ENCODE measurements around the gene NUP210. TPM values are rescaled to one million over a fixed set of nuclear protein-coding genes. Genes with fewer than 3 reads are reported as not detected.
A peak's percentile ranks its signal among the peaks of the same experiment; 100 is the strongest.

NUP210 gene
- total RNA-seq, 4 donors from 2014 or later: 3.6 to 8.2 (median 4.0) TPM

DNA sequence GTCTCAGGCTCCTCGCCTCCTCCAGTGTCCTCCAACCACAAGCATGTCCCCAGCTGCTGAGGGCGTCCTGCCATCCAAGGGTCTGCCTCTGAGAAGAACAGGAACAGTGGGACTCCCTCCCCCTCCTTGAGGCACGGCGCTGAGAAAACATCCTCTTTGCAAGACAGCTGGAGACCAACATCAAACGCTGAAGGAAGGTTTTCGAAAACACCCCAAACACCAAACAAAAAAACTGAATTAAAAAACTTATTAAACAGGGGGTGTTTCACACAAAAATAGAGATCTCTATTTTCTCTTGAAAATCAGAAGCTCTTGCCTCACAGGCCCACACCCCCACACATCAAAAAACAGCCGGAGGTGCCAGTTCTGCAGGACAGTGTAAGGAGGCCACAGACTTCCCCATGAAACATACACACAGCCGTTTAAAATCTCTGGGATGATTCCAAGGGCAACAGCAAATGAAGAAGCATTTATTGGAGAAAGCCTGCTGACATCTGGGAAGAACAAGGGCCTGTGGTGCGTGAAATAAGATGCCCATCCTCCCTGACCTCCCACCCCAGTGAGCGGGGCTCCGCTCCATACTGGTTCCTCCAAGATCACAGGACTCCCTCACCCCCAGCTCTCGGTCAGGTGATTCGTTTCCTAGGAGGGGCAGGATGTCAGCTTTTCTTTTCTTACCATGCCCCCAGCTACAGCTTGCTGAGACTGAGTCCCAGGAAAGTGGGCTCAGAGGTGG lies 71.3 kb downstream of the NUP210 start:
- TF ChIP-seq POLR2A (IDR thresholded peaks at IDR 0.05) (no peak), CTCF (IDR thresholded peaks at IDR 0.05) (no peak)
- WGBS, 2 donors: 51% methylated on average over 13 of the region's 13 CpGs
- intact Hi-C loops (cut with DNase I; ENCODE audit: low total_unique reads): no loop called here
- no peak for DNase-seq (ENCODE audit: low spot score in 2 of 2)
- H3K4me3 ChIP-seq (ENCODE audit: low read depth, poor library complexity, severe bottlenecking): no peak overlapping the region

GRCh38 chr3:13348100-13348499 lies 72.0 kb downstream of the NUP210 start:
- TF ChIP-seq POLR2A (IDR thresholded peaks at IDR 0.05): no peak
- TF ChIP-seq CTCF (IDR thresholded peaks at IDR 0.05): no peak
- no peak overlapping the region for H3K4me3 ChIP-seq (ENCODE audit: low read depth, poor library complexity, severe bottlenecking)
- DNase-seq (ENCODE audit: low spot score in 2 of 2): no peak
- intact Hi-C loops (cut with DNase I; ENCODE audit: low total_unique reads): no loop called here
- 76 to 82% methylated on average over 3 of the region's 3 CpGs for WGBS, 2 donors

GRCh38 chr3:13347390-13347950 lies 72.7 kb downstream of the NUP210 start:
- WGBS, 2 donors: 71 to 72% methylated on average over 15 of the region's 15 CpGs
- no peak overlapping the region for H3K4me3 ChIP-seq (ENCODE audit: low read depth, poor library complexity, severe bottlenecking)
- no peak for DNase-seq (ENCODE audit: low spot score in 2 of 2)
- TF ChIP-seq CTCF (IDR thresholded peaks at IDR 0.05) (no peak), POLR2A (IDR thresholded peaks at IDR 0.05) (no peak)
- intact Hi-C loops (cut with DNase I; ENCODE audit: low total_unique reads): no loop called here

DNA sequence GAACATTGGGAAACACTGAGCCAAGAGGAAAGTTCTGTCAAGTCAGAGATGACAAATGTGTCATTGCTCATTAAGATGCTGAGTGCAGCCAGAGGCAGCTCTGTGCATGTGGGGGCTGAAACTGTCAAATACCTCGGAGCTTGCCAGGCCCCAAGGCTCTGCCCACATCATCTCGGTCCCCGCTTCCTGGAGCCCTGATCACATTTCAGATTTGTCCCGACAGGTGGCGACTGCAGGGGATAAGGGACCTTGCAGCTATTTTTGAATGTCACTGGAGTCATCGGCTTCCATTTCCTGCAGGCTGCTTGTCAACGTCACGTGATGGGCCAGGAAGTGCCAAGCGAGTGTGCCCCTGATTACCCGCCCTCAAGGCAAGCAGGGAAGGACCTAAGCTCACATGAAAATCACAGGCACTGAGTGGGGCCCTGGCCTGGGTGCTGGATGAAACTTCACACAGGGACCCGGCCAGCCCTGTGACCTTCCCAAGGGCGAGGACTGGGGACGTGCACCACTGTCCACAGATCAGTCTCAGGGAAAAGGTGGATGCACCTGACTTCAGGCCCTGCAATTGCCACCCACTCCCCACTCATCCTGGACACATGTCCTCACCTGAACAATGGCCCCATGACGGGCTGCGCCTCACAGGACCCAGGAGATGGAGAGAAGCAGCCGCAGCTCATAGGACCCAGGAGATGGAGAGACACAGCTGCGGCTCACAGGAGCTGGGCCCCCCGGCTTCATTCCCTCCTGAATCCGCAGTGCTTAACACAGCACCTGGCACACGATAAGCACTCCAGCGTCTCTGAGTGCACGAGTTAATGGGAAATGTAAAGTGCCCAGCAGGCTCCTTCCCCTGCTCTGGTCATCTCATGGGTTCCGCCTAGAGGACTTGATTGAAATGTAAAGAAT lies 73.4 kb downstream of the NUP210 start:
- no peak overlapping the region for H3K4me3 ChIP-seq (ENCODE audit: low read depth, poor library complexity, severe bottlenecking)
- intact Hi-C loops (cut with DNase I; ENCODE audit: low total_unique reads): no loop called here
- DNase-seq (ENCODE audit: low spot score in 2 of 2): peak in 1 of 2 donors; percentile 20
- WGBS, 2 donors: 55 to 66% methylated on average over 15 to 21 of the region's 23 CpGs
- no peak for TF ChIP-seq POLR2A (IDR thresholded peaks at IDR 0.05)
- no peak for TF ChIP-seq CTCF (IDR thresholded peaks at IDR 0.05)

- TF ChIP-seq CTCF (IDR thresholded peaks at IDR 0.05) (no peak), POLR2A (IDR thresholded peaks at IDR 0.05) (no peak)
- WGBS, 2 donors: 91 to 92% methylated on average over 6 of the region's 6 CpGs
- no peak for DNase-seq (ENCODE audit: low spot score in 2 of 2)
- intact Hi-C loops (cut with DNase I; ENCODE audit: low total_unique reads): no loop called here
- H3K4me3 ChIP-seq (ENCODE audit: low read depth, poor library complexity, severe bottlenecking): no peak overlapping the region
These were observed 74.3 kb downstream of the NUP210 start for GRCh38 chr3:13345772-13346171.

Data from lower leg skin (tissue), 4 donors.